NCI-H2227 (cell line): ENCODE data around the gene KCTD8.
"Not testable (repeated sequence)": the region's sequence is repeated elsewhere in the genome, so short reads cannot be mapped to it uniquely, and the experiment has no call there.

ENCODE experiments used
- DNase-seq: peaks from one replicate; lab custom pipeline; 2025; ENCODE audit not compliant: unreplicated experiment; lab: John Stamatoyannopoulos, UW

The KCTD8 gene

DNA sequence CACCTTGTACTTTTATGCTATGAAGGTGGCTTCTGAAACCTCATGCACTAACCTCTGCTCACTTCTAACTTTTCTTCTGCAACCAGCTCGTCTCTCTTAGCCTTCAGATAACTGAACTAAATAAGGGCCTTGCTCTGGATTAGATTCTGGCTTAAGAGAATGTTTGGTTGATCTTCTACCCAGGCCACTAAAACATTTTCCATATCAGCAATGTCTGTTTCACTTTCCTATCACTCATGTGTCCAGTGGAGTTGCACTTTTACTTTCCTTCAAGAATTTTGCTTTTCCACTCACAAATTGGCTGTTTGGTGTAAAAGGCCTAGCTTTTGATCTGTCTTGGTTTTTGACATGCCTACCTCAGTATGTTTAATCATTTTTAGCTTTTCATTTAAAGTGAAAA, 105.8 kb downstream of the KCTD8 start:
- no peak for DNase-seq

DNA sequence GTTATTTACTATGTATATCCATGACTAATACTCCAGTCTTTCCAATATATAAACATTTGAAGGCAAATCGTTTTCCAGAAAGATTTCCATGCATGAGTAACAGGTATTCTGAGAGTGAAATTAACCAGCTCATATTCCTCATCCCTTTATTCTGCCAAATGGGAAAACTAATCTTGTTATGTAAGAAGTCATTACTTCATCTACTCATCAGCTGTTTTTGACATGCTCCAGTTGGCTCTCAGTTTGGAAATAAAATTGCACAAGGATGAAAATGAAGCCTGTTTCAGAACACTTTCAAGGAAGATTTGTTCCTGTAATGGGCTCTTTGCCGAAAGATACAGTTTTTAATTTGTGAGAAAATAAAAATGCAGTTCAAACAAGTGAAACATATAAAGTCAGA, 121.9 kb downstream of the KCTD8 start:
- no peak for DNase-seq

- no peak for DNase-seq
Measured at GRCh38 chr4:44320833-44321232, 127.8 kb downstream of the KCTD8 start.

DNA sequence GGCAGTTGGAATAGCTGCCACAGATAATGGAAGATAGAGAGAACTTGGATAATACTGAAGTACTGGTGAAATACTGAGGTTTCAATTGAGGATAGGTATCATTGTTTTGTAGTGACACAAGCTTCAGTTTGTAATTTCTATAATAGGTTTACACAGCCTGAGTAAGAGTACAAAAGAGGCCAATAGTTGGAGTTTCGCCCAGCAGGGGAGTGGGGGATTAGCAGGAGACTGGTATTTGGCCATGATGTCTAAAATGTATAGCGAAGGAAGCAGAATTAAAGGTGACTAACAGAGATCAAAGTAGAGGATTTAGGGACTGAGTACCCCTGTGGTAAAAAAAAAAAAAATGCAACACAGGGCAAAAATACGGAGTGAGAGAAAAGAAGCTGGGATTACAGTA, 129.5 kb downstream of the KCTD8 start:
- DNase-seq, result no peak

- no peak for DNase-seq
Measured at GRCh38 chr4:44313702-44314101, 134.9 kb downstream of the KCTD8 start.

DNA sequence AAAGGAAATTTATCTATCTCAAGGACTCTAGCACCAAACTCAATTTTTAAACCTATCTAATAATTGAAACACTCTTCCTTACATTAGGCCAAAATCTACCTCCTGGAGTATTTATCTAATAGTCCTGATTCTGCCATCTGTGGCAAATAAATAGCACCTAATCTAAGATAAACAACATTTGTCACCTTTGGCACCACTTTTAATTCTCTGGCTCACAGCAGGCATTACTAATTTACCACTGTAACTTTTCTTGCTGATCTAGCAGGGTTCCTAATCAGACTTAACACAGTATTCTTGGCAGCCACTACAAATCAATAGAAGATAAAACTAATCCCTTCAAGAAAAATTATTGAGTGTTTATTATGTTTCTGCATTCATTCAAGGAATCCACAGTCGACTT, 161.1 kb downstream of the KCTD8 start:
- no peak for DNase-seq

GRCh38 chr4:44279469-44279868, 169.1 kb downstream of the KCTD8 start:
- DNase-seq, result no peak

DNA sequence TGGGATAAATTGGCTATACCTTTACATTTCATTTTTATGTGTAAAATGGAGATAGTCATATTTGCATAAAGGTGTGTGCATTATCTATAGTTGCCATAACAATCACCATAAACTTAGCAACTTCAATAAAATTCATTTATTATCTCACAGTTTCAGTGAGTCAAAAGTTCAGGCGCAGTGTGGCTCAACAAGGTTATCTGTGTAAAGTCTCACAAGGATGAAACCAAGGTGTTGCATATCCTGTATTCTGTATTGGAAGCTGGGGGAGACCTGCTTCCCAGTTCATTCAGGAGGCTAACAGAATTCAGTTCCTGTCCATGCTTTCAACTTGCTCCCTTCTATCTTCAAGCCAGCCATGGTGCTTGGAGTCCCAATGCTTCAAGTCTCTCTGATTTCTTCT, 169.5 kb downstream of the KCTD8 start:
- no peak for DNase-seq

GRCh38 chr4:44257461-44257860, 191.1 kb downstream of the KCTD8 start:
- no peak for DNase-seq

GRCh38 chr4:44256414-44256813, 192.2 kb downstream of the KCTD8 start:
- DNase-seq, result no peak

DNA sequence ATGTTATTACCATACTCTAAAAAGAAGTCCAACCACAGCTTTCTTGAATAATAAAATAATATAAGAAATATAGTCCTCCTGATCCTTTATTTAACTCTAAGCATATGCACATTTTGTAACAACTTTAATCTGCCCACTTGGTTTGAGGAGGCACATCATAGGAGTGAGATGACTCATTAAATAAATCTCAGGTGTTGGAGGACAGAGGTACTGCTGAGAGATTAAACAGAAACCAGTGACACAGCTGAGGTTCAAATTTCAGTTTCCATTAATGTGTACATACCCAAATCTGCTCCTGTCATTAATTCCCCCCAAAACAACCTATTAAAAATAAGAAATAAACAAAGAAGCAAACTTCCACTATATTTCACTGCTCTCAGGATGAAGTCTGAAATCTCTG, 211.0 kb downstream of the KCTD8 start:
- DNase-seq, result no peak

- DNase-seq, result no peak
Measured at GRCh38 chr4:44235897-44236296, 212.7 kb downstream of the KCTD8 start.

GRCh38 chr4:44232262-44232661, 216.3 kb downstream of the KCTD8 start:
- DNase-seq, result no peak

- DNase-seq, result no peak
Measured at GRCh38 chr4:44231006-44231405, 217.6 kb downstream of the KCTD8 start.

DNA sequence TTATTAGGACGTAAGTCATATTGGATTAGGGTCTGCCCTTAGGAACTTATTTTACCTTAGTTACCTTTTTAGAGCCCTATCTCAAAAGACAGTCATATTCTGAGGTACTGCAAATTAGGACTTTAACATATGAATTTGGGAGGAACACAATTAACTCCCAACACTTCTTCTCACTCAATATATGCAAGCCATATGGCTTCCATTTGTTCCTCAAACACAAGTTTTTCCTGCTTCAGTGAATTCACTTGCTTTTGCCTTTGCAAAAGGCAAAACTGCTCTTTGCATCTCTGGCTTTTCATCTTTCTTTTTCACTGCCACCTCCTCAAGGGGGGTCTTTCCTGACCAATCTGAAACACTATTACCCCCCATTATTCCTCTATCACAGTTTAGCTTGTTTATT, 220.3 kb downstream of the KCTD8 start:
- DNase-seq, result no peak

GRCh38 chr4:44221407-44221806, 227.2 kb downstream of the KCTD8 start:
- no peak for DNase-seq

DNA sequence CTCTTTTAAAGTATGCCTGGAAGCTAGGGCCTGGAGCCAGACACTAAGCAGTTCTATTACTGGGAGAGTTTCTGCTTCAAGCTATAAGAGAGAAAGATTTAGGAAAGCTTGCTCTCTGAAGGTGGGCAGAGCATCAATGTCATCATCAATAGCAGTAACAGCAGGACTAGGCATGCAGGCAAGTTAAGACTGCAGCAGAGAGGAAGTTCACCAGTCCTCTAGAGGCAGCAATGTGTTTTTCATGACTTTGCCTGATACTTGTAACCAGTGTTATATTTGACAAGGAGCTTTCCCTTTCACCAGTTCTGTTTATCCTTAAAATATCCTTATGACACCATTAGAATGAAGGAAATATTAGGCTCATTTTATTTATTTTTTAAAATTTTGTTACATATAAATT, 237.9 kb downstream of the KCTD8 start:
- DNase-seq, result no peak

GRCh38 chr4:44196796-44197195, 251.8 kb downstream of the KCTD8 start:
- no peak for DNase-seq

GRCh38 chr4:44194365-44194764, 254.2 kb downstream of the KCTD8 start:
- DNase-seq, result no peak

DNA sequence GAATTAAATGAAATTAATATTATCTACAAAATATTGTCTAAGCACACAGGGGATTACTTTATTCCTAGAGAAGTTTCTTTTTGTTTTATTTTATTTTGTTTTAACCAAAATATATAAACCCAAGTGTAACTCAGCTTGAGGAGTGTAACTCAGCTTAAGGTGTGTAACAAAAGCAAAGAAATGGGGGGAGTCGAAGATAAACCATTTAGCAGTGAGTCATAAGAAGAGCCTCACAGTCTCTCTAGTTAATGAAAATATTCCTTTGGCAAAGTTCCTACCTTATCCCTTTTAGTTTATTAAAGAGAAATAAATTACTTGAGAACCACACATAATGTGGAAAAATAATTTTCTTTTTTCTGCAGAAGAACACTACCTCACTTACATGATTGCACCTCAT, 261.8 kb downstream of the KCTD8 start:
- DNase-seq, result no peak

GRCh38 chr4:44186096-44186849, 262.3 kb downstream of the KCTD8 start:
- no peak for DNase-seq

- DNase-seq, result not testable (repeated sequence)
Measured at GRCh38 chr4:44181491-44182349, 266.9 kb downstream of the KCTD8 start.
